Body of pancreas (tissue), 4 donors: ENCODE data around the gene PKIB.

Experiments
- POLR2A ChIP-seq, 3 donors: fragments of 450-650 bp; IDR thresholded peaks; one replicate each; pipeline ENCODE4 v1.6.1; 2016; ENCODE audit warnings: antibody characterized with exemption in 3 of 3, mild to moderate bottlenecking in 2 of 3
- TF ChIP-seq, protein P1 (sequence below), 7 experiments: fragments of 450-650 bp in 4 of 7; fragments of 200-600 bp in 3 of 7; sonication (generic) in 3 of 7; IDR thresholded peaks; one replicate each; pipeline ENCODE4 v1.5.1; 2016 to 2019; ENCODE audit warnings: antibody characterized with exemption in 7 of 7

DNA sequence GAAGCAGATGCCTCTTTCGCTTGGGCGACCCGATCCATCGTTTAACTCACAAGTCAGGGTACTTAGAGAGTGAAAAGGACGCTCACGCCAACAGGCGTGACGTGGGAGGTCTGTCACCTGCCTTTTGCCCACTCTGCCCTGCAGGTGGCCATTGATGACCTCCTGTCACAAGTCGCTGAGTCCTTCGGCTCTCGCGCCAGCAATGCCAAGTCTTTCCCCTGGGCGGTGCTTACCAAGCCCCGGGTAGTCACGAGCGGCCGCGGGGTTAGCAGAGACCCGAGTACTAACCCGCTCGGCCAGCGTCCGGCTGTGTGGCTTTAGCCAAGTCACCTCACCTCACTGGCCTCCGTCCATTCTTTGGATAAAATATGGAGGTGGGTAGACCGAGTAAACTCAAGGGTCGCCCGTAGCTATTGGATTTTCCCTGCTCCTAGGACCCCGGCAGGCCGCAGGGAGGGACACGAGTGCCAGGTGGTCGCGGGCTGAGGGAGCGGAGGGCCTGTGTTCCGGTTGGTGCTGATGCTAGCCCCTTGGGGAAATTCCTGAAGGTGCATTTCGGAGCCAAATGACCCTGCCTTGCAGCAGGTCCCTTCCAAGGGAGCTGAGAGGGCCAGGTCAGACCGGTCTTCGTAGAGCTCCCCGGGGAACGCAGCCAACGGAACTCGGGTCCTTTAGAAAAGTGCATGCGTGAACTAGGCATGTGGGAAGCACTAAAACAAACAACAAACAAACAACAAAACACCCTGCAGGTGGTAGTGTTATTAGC is 668 bp downstream of the PKIB start:
- TF ChIP-seq, protein P1, sequence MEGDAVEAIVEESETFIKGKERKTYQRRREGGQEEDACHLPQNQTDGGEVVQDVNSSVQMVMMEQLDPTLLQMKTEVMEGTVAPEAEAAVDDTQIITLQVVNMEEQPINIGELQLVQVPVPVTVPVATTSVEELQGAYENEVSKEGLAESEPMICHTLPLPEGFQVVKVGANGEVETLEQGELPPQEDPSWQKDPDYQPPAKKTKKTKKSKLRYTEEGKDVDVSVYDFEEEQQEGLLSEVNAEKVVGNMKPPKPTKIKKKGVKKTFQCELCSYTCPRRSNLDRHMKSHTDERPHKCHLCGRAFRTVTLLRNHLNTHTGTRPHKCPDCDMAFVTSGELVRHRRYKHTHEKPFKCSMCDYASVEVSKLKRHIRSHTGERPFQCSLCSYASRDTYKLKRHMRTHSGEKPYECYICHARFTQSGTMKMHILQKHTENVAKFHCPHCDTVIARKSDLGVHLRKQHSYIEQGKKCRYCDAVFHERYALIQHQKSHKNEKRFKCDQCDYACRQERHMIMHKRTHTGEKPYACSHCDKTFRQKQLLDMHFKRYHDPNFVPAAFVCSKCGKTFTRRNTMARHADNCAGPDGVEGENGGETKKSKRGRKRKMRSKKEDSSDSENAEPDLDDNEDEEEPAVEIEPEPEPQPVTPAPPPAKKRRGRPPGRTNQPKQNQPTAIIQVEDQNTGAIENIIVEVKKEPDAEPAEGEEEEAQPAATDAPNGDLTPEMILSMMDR (IDR thresholded peaks at IDR 0.05): peak in 3 of 7 experiments; percentile 34 to 49 (median 37)
- TF ChIP-seq POLR2A (IDR thresholded peaks at IDR 0.05): peak in 1 of 3 donors; percentile 39
